Thoracic aorta (tissue), 2 donors: ENCODE data around the gene ERBB4. TPM values are rescaled to one million over a fixed set of nuclear protein-coding genes. Genes with fewer than 3 reads are reported as not detected.

Experiments used
- ATAC-seq: fragments of 150-250 bp; one replicate; pipeline ENCODE4 v1.8.0; 2017; ENCODE audit warnings: low read depth; ENCODE audit not compliant: insufficient number of reproducible peaks, low FRiP score
- DNase-seq: peaks from one replicate; pipeline ENCODE4 v3.0.0-alpha.2; 2020; ENCODE audit warnings: low spot score
- H3K27ac ChIP-seq, 2 donors: fragments of 200-600 bp; sonication (generic); 1 replicate in 1 of 2; 2 replicates in 1 of 2; pipeline ENCODE4 v1.5.1; 2016; ENCODE audit warnings: mild to moderate bottlenecking in 2 of 2, moderate library complexity in 2 of 2
- H3K27me3 ChIP-seq: fragments of 200-600 bp; sonication (generic); replicated peaks from 2 replicates; pipeline ENCODE4 v1.6.0; 2016; ENCODE audit warnings: mild to moderate bottlenecking; ENCODE audit not compliant: insufficient read depth
- H3K36me3 ChIP-seq: fragments of 200-600 bp; sonication (generic); one replicate; pipeline ENCODE4 v1.5.1; 2016
- H3K4me1 ChIP-seq, 2 donors: fragments of 200-600 bp; sonication (generic); 1 replicate in 1 of 2; 2 replicates in 1 of 2; pipeline versions ENCODE4 v1.5.1 to v1.6.0; 2016; ENCODE audit warnings: low read depth in 2 of 2, mild to moderate bottlenecking in 1 of 2; ENCODE audit not compliant: control insufficient read depth in 1 of 2
- H3K4me3 ChIP-seq: fragments of 200-600 bp; sonication (generic); 2 replicates; pipeline ENCODE4 v1.5.1; 2016; ENCODE audit warnings: mild to moderate bottlenecking
- H3K9me3 ChIP-seq: fragments of 200-600 bp; sonication (generic); 2 replicates; pipeline ENCODE4 v1.5.1; 2016
- CTCF ChIP-seq: fragments of 200-600 bp; sonication (generic); IDR thresholded peaks from one replicate; pipeline ENCODE4 v1.5.1; 2019; ENCODE audit warnings: antibody characterized with exemption
- total RNA-seq, 2 donors: library from RNA; depleted of rRNA; stranded (reverse); fragments of >200 nt; gene quantifications; one replicate each; pipeline versions ENCODE4 v1.1.0 to v1.2.3, GENCODE V29; 2016

Gene ERBB4
- total RNA-seq, 2 donors from 2014 or later: 15.7 to 29.3 TPM

GRCh38 chr2:211829725-211830124 is 708.9 kb downstream of the ERBB4 start:
- H3K36me3 ChIP-seq: no peaks in the 10 kb centered on the region
- ATAC-seq (no peak), DNase-seq (no peak)
- no peak overlapping the region for H3K4me3 ChIP-seq
- no peaks in the 10 kb centered on the region for H3K27me3 ChIP-seq
- no peak overlapping the region for H3K27ac ChIP-seq
- TF ChIP-seq CTCF: no peak
- no peaks in the 10 kb centered on the region for H3K9me3 ChIP-seq
- no peaks in the 10 kb centered on the region for H3K4me1 ChIP-seq

- Histone ChIP-seq H3K36me3 (no peaks in the 10 kb centered on the region), H3K4me1 (no peaks in the 10 kb centered on the region), H3K9me3 (peaks cover 6% of the 10 kb centered on the region), H3K4me3 (no peak overlapping the region), H3K27me3 (no peaks in the 10 kb centered on the region), H3K27ac (no peak overlapping the region)
- ATAC-seq (no peak), DNase-seq (no peak)
- no peak for TF ChIP-seq CTCF
Observed at GRCh38 chr2:211823886-211824479, 714.6 kb downstream of the ERBB4 start.

- DNase-seq (no peak), ATAC-seq (no peak)
- Histone ChIP-seq H3K9me3 (peaks cover 6% of the 10 kb centered on the region), H3K27me3 (no peaks in the 10 kb centered on the region), H3K4me3 (no peak overlapping the region), H3K4me1 (no peaks in the 10 kb centered on the region), H3K27ac (no peak overlapping the region), H3K36me3 (no peaks in the 10 kb centered on the region)
- no peak for TF ChIP-seq CTCF
Observed at GRCh38 chr2:211822686-211823335, 715.8 kb downstream of the ERBB4 start.

- DNase-seq (no peak), ATAC-seq (no peak)
- no peak overlapping the region for H3K4me3 ChIP-seq
- no peak for TF ChIP-seq CTCF
- H3K36me3 ChIP-seq: no peaks in the 10 kb centered on the region
- peaks cover 5% of the 10 kb centered on the region for H3K9me3 ChIP-seq
- no peaks in the 10 kb centered on the region for H3K4me1 ChIP-seq
- no peak overlapping the region for H3K27ac ChIP-seq
- no peaks in the 10 kb centered on the region for H3K27me3 ChIP-seq
Observed at GRCh38 chr2:211816754-211817153, 721.8 kb downstream of the ERBB4 start.

GRCh38 chr2:211812587-211812986 is 726.0 kb downstream of the ERBB4 start:
- TF ChIP-seq CTCF: no peak
- no peak for ATAC-seq
- no peak overlapping the region for H3K27ac ChIP-seq
- no peak overlapping the region for H3K4me3 ChIP-seq
- H3K9me3 ChIP-seq: no peaks in the 10 kb centered on the region
- DNase-seq: no peak
- H3K4me1 ChIP-seq: no peaks in the 10 kb centered on the region
- H3K27me3 ChIP-seq: no peaks in the 10 kb centered on the region
- H3K36me3 ChIP-seq: no peaks in the 10 kb centered on the region
